Measurements from ENCODE around the gene EEFSEC.

EEFSEC gene

DNA sequence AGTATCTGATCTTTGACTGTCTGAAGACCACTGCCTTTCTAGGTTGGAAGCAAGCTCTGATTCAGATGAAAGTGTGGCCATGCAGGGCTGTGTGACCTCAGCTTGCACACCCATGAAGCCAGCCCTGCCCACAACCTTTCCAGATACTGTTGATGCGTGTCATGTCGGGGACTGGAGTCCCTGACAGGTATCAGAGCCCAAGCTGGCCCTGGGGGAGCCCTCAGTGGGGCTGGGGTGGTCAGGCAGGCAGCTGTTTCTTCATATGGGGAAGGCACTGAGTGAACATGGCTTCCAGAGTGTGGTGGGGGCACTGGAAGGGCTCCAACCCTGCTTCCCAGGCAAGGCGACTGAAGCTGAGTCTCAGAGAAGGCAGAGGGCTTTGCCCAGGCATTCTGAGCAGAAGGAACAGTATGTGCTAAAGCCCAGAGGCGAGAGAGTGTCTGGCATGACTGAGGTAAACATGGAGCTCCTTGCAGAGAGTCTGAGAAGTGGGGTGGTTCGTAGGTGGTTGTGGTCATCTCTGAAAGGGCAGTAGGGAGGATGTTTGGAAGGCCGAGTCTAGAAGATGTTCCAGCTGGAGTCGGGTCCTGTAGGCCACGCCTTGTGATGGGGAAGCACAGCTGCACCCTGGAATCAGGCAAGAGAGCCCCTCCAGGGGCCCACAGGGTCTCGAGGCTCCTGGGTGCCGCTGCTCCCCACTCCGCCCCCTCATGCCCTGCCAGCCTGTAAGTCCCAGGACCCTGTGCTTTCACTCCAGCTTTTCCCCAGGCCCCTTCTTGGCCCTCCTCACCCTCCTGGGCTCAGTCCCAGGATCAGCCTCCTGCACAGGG, 122.2 kb downstream of the EEFSEC start:
- DNase-seq = no peak

DNA sequence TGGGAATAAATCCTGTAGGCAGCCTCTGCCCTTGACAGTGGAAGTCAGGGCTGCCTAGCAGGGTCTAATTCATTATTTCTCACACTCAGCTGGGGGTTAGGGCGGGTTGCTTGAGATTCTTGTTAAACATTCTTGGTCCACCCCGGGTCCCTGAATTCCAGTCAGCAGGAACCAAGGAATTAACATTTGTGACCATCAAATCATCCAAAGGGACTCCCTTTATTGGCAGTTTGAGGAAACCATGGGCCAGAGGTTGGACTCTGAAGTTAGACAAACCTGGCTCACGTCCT, 122.8 kb downstream of the EEFSEC start:
- no peak for DNase-seq

DNA sequence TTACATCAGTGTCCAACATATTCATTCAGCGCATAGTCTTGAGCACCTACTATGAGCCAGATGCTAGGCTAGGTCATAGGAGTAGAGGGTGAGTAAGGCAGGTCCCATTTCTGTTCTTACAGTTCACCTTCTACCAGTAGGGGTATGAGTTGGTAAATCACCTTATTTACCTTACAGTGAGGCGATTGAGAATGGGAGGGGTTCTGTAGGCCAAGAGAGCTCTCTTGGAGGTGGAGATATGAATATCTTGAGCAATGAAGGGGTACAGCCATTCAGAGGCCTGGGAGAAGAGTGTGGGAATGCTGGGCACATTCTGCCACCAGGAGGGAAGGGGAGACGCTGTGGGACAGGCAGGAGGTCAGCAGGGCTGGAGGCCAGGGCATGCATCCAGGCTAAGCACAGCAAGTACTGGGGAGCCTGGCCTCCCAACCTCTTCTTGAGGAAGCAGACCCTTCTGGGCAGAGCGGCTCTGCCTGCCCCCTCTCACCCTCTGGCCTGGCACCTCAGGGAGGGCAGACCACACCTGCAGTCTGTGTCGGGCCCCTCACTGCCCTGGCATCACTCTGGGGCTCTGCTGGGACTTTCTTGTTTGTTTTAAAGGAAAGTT, 123.4 kb downstream of the EEFSEC start:
- no peak for DNase-seq

DNA sequence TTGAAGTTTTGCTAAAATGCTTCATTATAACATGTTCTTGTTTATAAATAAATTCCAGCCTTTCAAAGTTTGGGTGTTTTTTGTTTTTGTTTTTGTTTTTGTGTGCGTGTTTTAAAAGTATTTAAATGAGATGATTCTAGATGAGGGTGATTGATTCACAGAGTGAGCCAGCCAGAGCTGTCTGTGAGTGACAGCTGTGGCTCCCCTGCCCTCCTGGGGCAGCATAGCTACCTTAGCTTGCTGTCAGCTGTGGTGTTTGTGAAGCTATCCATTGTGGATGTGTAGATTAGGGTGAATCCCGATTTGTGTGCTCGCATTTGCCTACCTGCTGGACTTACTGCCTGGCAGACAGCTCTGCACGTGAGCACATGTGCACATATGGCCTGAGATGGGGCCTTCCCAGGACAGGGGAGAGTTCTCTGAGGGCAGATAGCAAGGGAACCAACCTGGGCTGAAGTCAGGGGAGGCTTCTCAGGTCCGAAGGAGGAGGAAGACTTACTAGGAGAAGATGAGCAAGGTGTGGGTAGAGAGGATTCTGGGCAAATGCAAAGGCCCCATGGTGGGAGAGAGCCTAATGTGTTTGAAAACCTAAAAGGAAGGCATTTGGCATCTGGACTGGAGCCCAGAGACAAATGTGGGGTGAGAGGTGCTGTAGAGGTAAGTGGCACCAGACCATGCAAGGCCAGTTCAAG, 124.2 kb downstream of the EEFSEC start:
- no peak for DNase-seq

DNA sequence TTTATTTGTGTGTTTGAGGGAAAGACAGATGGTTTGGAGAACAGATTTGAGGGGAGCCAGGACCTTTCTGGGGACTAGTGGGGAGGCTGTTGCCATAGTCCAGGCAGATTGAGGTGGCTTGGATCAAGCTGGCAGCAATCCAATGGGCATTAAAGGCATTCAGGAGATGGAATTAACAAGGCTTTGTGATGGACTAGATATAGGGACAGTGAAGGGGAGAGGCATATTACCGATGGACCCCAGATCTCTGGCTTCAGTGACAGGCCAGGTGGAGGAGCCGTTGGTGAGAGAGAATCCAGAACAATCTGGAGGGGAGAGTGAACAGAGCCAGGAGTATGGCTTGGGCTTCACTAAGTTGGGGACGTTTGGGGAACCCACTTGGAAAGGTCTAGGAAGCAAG, 124.8 kb downstream of the EEFSEC start:
- peak; percentile 8 for DNase-seq

DNA sequence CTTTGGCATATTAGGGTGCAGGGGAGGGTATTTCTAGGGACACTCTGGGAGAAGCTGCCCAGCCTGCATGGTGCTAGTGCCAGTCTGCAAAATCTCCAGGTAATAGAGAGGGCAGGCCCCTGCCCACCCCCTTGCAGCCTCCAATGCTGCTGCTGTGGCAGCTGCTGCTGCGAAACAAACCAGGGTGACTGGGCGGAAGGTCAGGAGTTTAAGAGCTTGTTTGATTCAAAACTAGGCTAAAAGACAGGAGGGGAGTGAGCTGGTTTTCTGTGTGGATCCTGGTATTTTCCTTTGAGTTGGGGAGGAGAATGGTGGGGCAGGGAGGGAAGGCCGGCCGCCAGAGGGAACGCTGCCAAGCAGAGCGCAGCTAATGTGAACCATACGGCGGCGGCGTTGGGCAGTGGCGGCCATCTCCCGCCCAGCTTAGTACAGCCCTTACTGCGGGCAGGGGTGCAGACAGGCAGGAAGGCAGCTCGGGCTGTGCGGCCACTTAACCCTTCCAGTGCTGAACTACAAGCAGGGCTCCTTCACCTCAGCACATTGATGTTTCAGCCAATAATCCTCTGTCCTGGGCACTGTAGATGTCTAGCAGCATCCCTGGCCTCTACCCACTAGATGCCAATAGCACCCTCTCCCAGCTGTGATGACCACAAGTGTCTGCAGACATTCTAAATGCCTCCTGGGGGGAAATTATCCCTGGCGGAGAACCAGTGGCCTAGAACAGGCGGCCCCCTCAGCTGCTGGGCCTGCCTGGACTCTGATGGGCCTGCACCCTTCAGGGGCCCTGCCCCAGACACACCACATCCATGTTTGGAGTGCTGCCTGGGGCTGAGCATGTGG, 125.7 kb downstream of the EEFSEC start:
- peak; percentile 91 for DNase-seq

DNA sequence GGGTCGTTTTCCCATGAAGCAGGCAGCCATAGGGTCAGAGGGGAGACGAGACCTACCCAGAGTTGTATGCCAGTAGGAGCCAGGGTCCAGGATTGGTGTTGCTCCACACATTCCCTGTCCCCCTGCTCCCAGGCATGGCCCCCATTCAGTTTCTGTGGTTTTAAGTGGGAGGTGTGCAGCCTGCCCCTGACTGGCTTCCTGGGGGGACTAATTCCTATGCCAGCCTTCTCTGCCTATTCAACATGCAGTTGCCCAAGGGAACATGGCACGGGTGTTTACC, 126.3 kb downstream of the EEFSEC start:
- no peak for DNase-seq

DNA sequence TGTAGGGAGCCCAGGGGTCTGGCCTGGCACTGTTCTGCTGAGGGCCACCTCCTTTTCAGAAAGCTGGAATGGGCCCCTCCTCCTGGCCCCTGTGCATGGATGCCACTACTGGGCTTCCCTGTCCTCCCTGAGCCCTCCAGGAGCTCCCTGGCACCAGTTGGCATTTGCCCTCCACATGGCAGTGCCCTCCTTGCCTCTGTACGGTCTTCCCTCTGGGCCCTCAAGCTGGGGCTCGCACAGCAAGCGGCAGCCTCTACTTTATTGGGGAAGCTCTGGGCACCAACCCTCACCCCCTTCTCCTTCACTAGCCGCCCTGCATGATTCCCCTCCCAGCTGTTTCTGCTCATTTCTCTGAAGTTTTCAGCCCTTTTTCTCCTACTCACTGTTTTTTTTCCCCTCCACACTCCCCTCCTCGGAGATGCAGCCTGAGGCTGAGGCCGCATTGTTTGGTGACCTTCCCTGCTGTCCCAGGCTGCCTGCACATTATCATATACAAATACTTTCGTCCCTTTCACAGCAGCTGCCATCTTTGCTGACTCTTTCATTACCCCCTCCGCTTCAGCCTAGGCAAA, 127.3 kb downstream of the EEFSEC start:
- no peak for DNase-seq

DNA sequence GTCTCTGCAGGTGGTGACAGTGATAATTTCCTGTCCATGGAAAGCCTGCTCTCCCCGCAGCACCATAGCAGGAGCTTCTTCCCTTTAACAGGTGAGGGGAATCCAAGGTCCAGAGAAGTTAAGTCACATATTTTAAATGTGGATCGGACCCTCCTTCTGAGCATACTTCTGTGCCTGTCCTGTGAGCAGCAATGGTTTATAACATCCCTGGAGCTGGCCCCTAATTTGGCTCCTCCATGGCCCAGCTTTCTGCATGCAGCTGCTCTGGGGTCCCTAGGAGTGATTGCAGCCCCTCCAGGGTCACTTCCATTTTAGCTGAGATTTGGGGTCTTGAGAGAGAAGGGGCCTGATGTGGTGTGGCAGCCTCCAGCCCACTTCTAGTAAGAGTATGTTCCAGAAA, 127.8 kb downstream of the EEFSEC start:
- no peak for DNase-seq

DNA sequence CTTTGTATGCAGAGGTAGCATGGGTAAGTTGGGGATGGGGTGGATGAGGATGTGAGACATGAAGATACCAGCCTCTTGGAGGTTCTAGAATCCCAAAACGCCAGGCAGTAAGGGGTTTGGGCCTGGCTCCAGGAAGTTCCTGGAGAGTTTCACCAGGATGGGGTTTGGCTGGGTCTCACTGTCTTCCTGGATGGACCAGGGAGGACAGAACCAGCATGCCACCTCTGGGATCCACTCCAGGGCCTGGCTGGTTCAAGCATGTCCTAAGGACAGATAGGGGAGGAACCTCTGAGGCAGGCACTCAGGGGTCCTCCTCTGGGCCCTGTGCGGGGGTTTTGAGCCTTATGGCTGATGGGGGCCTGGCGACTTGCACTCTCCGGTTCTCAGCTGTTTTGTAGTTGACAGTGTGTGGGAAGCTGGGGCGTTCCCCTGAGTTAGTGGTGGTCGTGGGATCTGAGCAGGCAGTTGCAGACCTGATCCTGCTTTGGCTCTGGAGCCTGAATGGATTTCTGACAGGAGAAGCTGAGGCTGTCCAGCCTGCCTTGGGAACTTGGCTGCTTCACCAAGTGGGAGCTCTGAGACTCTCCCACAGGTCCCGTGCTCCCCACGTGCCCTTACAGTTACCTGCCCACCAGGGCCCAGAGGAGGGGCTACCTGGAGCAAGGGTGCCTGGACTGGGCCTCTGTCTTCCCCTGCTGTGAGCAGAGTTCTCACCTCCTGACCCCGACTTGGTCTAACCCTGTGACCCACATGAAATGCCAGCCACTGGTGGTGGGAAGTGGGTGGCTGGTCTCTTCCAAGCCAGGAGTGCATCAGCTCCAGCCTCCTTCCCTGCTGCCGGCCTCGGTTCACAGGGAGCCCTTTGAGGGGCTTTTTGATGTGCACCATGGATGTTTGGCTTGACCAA, 128.4 kb downstream of the EEFSEC start:
- no peak for DNase-seq

DNA sequence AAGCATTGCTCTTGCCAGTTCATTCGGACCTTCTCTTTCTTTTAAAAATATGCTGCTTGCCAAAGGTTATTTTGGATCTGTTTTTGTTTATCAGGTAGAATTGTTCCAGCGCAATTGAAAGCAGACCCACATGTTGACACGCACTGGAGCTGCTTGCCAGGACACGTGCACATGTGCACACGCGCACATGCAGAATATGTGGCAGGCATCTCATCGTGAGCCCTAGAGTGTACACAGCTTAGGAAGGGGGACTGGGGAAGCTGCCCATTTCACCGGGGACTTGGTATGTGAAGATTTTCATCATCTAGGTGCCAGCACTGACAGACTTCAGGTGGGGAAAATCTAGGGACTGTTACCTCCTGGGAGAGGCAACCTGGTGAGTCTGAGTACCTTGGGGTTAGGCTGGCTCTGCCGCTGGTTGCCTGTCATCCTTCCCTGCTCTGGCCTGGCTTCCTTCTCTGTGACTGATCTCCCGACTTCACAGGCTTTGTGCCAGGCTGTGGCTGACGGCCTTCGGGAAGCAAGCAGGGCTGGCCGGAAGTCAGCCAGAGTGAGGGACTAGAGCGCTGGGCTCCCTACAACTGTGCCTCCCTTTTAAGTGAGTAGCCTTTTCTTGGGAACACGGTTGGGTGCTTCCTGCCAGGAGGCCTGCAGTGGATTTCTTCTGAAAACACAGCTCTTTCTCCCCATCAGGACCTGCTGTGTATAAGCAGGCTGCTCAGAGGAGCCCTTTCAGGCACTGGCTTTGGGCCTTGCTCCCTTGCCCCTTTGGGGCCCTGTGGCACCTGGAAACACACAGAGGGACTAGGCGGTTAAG, 129.3 kb downstream of the EEFSEC start:
- peak; percentile 28 for DNase-seq

DNA sequence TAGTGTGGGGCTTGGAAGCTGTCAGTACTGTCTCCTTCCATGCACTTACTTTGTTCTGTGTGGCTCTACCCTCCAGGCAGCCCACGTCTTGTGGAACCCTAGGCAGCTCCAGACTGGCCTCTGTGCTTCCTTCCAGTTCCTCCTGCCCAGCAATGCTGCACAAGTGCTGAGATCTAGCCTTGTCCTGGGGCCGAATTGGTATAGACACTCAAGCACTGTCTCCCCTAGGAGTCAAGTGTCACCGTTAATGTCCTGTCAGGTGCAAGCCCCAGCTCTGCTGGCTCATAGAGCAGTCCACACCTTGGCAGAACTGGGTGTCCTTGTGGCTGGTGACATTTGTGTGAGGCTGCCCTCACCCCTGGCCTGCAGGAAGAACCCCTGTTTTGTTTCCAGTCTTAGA, 130.1 kb downstream of the EEFSEC start:
- no peak for DNase-seq

DNA sequence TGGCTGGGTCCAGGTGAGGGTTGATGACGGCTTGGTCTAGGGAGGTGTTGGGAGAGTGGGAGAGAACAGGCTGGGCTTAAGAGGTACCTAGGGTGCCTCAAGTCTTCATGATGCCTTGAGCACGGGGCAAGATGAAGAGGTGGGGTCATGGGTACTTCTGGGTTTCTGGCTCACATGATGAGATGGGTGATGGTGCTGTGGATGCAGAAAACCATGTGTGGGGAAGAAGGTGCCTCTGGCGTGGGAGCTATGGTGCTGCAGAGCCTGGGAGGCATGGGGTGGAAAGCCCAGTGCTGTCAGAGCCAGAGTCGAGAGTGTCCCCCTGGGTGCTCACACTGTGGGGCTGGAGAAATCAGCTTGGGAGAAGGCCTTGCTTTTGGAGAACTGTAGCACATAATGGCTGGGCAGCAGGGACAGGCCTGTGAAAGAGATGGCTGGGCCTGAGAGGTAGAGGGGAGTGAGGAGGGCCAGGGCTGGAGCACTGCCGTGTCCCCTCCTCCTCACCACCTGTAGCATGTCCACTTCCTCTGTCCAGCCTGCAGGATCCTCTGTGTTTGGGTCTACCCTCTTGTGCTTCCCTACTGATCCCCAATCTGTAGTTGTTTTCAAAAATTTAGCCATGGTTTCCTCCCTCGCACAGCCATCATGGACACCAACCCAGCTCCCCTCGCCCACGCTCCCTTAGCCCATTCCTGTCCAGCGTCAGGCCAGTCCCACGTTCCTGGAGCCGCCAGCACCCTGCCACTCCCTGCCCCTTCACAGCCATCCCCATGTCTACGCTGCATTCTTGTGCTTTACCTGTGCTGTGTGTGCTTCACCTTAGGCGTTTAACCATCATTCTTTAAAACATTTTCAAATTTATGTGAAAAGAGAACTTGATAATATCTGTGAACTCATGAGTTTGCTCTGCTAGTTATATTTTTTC, 132.0 kb downstream of the EEFSEC start:
- DNase-seq = no peak

DNA sequence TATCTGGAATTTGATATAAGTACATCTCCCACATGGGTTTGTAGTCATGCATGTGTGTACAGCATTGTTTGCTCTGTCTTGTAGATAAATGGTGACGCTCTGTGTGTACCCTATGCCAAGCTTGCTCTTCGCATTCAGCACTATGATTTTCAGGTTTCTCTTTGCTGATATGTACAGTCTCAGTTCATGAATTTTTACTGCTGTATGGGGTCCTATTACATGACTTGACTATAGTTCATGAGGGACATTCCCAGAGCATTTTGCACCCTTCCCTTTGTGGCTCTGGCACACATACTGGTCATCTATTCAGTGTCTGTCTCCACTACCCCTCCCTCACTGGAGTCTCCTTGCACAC, 132.7 kb downstream of the EEFSEC start:
- no peak for DNase-seq

DNA sequence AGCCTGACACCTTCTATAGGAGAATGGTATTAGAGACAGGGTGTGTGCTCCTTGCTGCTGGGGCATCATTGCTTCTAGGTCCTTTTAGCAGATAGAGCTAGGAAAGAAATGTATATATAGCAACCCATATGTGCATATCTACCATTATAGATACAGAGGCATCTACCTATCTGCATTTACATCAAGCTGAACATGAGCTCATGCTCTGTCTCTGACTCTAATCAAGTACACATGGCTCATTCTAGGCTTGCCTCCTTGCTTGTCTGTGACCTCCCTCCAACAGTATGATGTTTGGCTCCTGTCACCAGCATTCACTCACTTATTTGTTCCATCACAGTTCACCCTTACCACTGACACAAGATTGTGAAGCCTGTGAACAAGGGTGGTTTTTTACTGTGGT, 133.4 kb downstream of the EEFSEC start:
- DNase-seq = no peak

DNA sequence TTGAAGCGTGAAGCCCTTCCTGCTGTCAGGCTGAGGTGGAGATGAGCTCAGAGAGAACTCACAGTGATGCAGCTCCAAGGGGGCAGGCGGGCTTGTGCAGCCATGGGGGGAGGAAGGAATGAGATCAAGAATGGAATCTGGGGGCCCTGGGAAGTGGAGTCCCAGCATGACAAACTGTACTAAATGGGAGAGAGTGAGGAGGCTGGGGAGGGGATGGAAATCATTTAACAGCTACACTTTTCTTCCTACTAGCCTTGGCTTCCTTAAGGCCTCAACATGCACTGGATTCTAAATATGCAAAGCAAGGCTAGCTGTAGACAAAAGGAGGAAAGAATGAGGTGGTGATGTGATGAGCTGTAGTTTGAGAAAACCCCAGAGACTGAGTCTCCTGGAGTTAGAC, 133.9 kb downstream of the EEFSEC start:
- DNase-seq = no peak

DNA sequence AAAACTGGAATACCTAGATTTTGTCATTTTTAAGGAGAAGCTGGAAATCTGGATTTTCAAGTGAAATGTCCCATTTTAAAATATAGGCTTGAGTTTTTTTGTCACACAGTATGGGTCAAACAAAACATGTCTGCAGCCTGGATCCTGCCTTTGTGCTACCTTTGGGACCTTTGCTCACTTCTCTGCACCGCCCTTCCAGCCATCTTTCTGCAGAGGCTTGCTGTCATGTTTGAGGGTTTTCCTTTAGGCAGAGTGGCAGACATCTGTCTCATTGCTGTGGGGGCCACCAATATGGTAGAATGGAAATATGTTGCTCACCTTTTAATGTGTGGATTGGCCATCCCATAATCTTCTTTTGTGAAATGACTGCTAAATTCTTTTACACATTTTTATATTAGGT, 136.3 kb downstream of the EEFSEC start:
- DNase-seq = no peak

DNA sequence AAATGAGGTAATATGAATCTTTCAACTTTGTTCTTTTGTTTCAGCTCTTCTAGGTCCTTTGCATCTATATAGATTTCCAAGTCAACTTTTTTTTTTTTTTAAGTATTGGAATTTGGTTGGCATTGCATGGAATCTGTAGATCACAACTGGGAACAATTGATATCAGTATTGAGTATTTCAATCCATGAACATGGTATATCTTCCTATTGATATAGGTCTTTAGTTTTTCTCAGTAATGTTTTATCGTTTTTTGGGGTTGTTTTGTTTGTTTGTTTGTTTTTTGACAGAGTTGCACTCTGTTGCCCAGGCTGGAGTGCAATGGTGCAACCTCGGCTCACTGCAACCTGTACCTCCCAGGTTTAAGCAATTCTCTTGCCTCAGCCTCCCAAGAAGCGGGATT, 137.2 kb downstream of the EEFSEC start:
- DNase-seq = no peak

DNA sequence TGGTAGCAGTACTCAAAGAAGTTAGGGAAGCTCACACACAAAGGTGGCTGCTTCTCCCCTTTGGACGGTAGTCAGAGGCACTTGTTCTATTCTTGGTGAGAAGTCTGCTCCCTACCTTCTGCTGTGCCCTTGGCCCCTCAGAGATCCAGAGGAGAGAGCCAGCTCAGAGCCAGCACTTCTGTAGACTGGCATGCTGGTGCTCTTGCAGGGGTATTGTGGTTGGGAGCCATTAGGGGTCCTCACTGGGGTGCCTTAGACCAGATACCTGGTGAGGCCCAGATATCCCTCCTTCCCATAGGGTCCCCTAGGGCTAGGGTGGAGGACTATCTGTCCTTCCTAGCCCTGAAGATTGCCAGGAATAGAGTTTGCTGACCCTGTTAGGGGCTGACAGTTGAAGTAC, 140.6 kb downstream of the EEFSEC start:
- no peak for DNase-seq

DNA sequence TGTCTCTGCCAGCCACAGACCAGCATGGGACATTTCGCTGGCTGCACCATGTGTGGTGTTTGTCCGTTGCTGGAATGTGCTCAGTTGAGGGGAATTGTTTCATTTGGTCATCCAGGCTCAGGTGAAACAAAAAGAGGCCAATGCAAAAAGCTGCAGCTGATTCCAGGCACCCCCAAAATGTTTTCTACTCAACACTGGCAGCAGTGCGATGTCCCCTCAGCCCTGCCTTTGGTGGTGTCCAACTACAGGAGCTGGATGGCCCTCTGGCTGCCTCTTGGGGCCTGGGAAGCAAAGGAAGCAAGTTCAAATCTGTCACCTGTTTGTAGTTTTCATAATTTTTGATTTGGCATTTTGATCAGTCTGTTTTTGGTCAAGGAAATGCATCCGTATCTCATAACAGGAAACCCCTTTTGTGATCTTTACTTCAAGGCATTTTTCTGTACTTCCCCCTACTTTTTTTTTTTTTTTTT, 141.8 kb downstream of the EEFSEC start:
- DNase-seq = no peak

All from EL (cell line).